ENCODE data around the gene SLC25A25.

Gene SLC25A25

DNA sequence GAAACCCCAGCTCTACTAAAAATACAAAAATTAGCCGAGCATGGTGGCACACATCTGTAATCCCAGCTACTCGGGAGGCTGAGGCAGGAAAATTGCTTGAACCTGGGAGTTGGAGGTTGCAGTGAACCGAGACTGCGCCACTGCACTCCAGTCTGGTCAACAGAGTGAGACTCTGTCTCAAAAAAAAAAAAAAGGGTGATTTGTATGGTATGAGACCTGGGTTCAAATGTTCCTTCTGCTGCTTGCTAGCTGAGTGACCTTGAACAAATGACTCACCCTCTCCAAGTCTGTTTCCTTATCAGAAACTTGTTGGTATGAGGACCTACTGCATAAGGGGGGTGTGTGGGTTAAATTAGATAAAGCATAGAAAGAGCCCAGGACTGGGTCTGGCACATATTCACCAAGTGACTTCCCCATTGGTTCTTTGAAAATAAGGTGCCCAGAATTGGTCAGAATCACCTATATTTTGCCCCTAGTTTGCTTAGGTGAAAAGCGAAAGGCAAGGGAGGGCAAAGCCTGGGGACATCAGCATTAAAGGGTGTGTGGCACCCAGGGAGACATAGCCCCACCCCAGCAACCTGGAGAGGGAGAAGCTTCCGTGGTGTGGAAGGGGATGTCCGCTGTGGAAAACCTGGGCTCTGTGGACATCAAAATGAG is 9.9 kb downstream of the SLC25A25 start:
- TF ChIP-seq, protein P1, sequence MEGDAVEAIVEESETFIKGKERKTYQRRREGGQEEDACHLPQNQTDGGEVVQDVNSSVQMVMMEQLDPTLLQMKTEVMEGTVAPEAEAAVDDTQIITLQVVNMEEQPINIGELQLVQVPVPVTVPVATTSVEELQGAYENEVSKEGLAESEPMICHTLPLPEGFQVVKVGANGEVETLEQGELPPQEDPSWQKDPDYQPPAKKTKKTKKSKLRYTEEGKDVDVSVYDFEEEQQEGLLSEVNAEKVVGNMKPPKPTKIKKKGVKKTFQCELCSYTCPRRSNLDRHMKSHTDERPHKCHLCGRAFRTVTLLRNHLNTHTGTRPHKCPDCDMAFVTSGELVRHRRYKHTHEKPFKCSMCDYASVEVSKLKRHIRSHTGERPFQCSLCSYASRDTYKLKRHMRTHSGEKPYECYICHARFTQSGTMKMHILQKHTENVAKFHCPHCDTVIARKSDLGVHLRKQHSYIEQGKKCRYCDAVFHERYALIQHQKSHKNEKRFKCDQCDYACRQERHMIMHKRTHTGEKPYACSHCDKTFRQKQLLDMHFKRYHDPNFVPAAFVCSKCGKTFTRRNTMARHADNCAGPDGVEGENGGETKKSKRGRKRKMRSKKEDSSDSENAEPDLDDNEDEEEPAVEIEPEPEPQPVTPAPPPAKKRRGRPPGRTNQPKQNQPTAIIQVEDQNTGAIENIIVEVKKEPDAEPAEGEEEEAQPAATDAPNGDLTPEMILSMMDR (conservative IDR thresholded peaks at IDR 0.05; ENCODE audit: low read length): no peak
- H3K4me3 ChIP-seq (ENCODE audit: low read length): no peak overlapping the region
- no peak for DNase-seq (ENCODE audit: low read depth)

DNA sequence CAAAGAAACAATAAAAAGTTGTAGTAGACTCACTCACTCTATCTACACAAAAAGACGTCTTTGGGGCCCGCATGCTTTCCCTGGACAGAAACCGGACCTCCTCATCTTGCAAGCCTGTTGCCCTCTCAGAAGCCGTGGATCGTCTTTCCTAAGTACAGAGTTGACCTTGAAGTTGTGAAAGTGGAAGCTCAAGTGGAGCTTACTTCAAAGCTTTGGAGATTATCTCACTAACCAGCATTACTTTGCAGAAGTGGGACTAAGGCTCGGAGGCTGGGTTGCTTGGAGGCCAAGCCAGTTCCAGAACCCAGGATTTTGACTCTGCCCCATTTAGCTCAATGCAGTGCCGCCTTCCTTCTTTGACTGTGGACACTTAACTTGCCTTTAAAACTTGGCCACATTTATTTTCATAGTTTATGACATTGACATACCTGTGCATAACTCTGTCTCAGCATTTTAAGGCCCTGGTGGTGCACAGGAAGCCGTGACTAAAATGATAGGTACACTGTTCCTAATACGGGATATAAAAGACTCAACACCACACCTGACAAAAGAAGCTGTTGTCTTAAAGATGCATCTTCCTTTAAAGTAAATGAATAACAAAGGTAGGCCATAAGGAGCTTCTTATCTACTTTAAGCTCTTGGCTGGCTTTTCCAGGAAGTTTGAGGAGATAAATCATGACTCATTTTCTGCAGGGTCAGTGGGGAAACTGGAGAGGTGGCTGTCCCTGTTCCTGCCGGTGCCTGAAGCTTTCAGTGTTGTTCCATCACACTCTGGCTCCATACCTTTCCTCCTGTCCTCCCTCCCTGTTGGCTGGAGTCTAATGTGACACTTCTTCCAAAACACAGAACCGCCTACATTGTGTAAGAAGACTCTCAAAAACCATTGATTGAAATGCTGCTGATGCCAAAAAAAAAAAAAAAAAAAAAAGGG is 10.7 kb downstream of the SLC25A25 start:
- TF ChIP-seq, protein P1 (conservative IDR thresholded peaks at IDR 0.05; ENCODE audit: low read length): no peak
- H3K4me3 ChIP-seq (ENCODE audit: low read length): no peak overlapping the region
- DNase-seq (ENCODE audit: low read depth): no peak

DNA sequence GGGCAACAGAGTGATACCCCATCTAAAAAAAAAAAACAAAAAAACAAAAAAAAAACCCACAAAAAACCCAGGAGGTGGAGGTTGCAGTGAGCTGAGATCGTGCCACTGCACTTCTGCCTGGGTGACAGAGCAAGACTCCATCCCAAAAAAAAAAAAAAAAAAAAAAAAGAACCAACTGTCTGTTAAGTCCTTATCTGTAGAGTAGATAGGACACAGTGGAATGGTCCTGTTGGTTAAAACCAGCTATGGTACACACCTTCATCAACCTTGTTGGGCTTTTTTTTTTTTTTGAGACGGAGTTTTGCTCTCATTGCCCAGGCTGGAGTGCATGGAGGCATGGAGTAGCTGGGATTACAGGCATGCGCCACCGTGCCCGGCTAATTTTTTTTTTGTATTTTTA is 12.2 kb downstream of the SLC25A25 start:
- TF ChIP-seq, protein P1 (conservative IDR thresholded peaks at IDR 0.05; ENCODE audit: low read length): no peak
- H3K4me3 ChIP-seq (ENCODE audit: low read length): no peak overlapping the region
- no peak for DNase-seq (ENCODE audit: low read depth)

DNA sequence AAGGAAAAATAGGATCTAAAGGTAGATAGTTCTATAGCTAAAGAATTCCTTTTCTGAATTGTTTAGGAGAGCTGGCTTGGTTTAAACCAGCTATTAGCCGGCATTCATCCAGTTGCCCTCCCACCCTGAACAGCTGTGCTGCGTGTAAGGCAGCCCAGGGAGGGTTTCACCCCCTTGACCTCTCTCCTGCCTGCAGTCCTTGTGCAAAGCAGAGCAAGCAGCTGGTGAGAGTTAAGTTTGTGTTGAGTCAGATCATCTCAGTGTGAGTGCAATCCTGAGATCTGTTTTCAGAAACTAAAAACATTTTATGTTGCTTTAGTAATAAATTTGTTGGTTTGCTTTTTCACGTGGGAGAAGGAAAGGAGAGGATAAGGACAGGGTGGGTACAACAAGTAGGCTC is 13.0 kb downstream of the SLC25A25 start:
- TF ChIP-seq, protein P1 (conservative IDR thresholded peaks at IDR 0.05; ENCODE audit: low read length): no peak
- H3K4me3 ChIP-seq (ENCODE audit: low read length): peak overlapping the region; percentile 16
- DNase-seq (ENCODE audit: low read depth): peak; percentile 94

DNA sequence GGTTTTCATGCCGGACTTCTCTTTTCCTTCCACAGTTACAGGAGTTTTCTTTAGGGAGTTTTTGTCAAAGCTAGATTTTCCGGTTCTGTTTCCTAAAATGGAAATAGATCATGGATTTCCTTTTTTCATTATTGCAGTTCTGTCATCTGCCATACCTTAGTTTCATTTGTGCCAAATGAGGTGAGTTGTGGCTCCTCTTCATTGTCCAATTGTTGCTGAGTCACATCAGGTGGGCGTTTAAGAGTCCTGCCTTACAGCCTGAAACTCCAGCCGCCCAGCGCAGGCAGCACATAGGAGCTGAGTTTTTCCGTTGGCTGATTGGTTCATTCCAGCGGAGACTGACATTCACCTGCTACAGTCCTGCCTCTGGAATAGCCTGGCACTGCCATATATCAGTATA is 14.1 kb downstream of the SLC25A25 start:
- H3K4me3 ChIP-seq (ENCODE audit: low read length): no peak overlapping the region
- no peak for DNase-seq (ENCODE audit: low read depth)
- TF ChIP-seq, protein P1 (conservative IDR thresholded peaks at IDR 0.05; ENCODE audit: low read length): no peak

DNA sequence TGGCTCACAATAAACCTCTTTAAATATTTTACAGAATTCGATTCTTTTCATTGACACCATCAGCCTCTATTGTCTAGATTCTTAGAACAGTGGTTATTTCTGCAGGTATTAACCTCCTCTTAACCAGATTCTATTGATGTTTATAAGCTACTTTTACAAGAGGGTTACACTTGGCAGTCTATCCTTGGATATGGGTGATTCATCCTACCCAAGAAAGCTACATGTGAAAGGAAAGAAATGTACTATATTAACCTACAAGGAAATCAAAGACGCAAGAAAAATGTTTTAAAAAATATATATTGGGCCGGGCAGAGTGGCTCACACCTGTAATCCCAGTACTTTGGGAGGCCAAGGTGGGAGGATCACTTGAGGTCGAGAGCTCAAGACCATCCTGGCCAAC is 16.7 kb downstream of the SLC25A25 start:
- no peak overlapping the region for H3K4me3 ChIP-seq (ENCODE audit: low read length)
- peak; percentile 29 for DNase-seq (ENCODE audit: low read depth)
- TF ChIP-seq, protein P1 (conservative IDR thresholded peaks at IDR 0.05; ENCODE audit: low read length): no peak
